Measurements from ENCODE around the gene XYLT1. TPM values are rescaled to one million over a fixed set of nuclear protein-coding genes. Genes with fewer than 3 reads are reported as not detected.

The XYLT1 gene
- total and polyA plus RNA-seq, 2 of the 8 experiments (the other 6 are each of a cell fraction or from before 2014, with no cell fraction given) = 6.6 to 25.4 TPM

GRCh38 chr16:17103216-17103615 lies 367.5 kb downstream of the XYLT1 start:
- H2AFZ ChIP-seq (ENCODE audit: low read length) = no peak overlapping the region
- no peak overlapping the region for H2BK5ac ChIP-seq (ENCODE audit: low read depth, low read length)
- H3K23me2 ChIP-seq (ENCODE audit: low read depth, low read length) = no peaks in the 10 kb centered on the region
- H2BK12ac ChIP-seq (ENCODE audit: low read depth, low read length) = no peak overlapping the region
- FAIRE-seq = no peak
- ChIA-PET CTCF (ENCODE audit: partially characterized antibody) (interaction anchor here (0.6 kb wide), 1 partner anchor 160 kb away, joined by 3 read pairs; no protein-coding TSS in a partner anchor), POLR2A (ENCODE audit: partially characterized antibody) (interaction anchor here (1.4 kb wide), 1 partner anchor 18 kb away, joined by 3 read pairs; no protein-coding TSS in a partner anchor)
- H3K14ac ChIP-seq (ENCODE audit: insufficient read length) = no peak overlapping the region
- no peak overlapping the region for H2AK5ac ChIP-seq (ENCODE audit: low read depth, low read length)
- H4K91ac ChIP-seq (replicated peaks; ENCODE audit: insufficient read length, low read length) = no peak overlapping the region
- no peak for DNase-seq (ENCODE audit: low read depth in 1 of 2, low spot score in 2 of 2)
- H4K8ac ChIP-seq (ENCODE audit: extremely low read depth, insufficient read depth, low read length) = no peak overlapping the region
- H4K20me1 ChIP-seq (replicated peaks in 1 of 2; ENCODE audit: control insufficient read depth in 1 of 2, insufficient read depth in 2 of 2, low read length in 2 of 2) = no peaks in the 10 kb centered on the region
- H3K79me2 ChIP-seq (ENCODE audit: control insufficient read depth in 1 of 2, insufficient read depth in 2 of 2, low read length in 2 of 2) = no peaks in the 10 kb centered on the region
- no peak overlapping the region for H3K18ac ChIP-seq (ENCODE audit: extremely low read depth, low read length)
- no peak overlapping the region for H3K4me2 ChIP-seq (ENCODE audit: insufficient read depth in 1 of 2, low read depth in 2 of 2, low read length in 2 of 2)
- no peak overlapping the region for H2BK15ac ChIP-seq (ENCODE audit: low read length)
- H3K79me1 ChIP-seq (ENCODE audit: low read depth, low read length) = no peaks in the 10 kb centered on the region
- no peak overlapping the region; a peak in 1 of 7 replicates for H3K9ac ChIP-seq (replicated peaks in 1 of 4; ENCODE audit: extremely low read depth in 1 of 4, low read depth in 3 of 4, low read length in 3 of 4)
- H3K4ac ChIP-seq (replicated peaks; ENCODE audit: insufficient read length, low read depth, low read length) = no peak overlapping the region
- no peak overlapping the region for H3K23ac ChIP-seq (ENCODE audit: insufficient read length)
- peaks cover 0 to 9% (median 6%) of the 10 kb centered on the region in 4 experiments; a peak in 6 of 7 replicates for H3K4me1 ChIP-seq (replicated peaks in 1 of 4; ENCODE audit: control insufficient read depth in 3 of 4, insufficient read depth in 4 of 4, low read length in 3 of 4)
- peaks cover 0 to 3% of the 10 kb centered on the region in 2 experiments; a peak in 1 of 4 replicates for H3K9me3 ChIP-seq (ENCODE audit: insufficient read depth in 2 of 2, low read depth in 1 of 2, low read length in 1 of 2)
- no peak overlapping the region for H2BK20ac ChIP-seq (ENCODE audit: low read length)
- H3K27ac ChIP-seq (ENCODE audit: low read depth, low read length) = no peak overlapping the region
- H3K36me3 ChIP-seq (ENCODE audit: control insufficient read depth in 2 of 4, insufficient read depth in 4 of 4, low read length in 3 of 4) = no peaks in the 10 kb centered on the region; a peak in 1 of 8 replicates
- H3K4me3 ChIP-seq (ENCODE audit: extremely low read depth in 1 of 4, insufficient read depth in 2 of 4, low read depth in 3 of 4, low read length in 4 of 4) = no peak overlapping the region
- TF ChIP-seq YY1 (IDR thresholded peaks at IDR 0.05; ENCODE audit: low read depth, low read length) (no peak), USF2 (IDR thresholded peaks at IDR 0.05; ENCODE audit: low read length) (no peak), NRF1 (IDR thresholded peaks at IDR 0.05; ENCODE audit: low read depth, low read length) (no peak), TAF1 (IDR thresholded peaks at IDR 0.05; ENCODE audit: low read depth, low read length) (no peak), ATF2 (IDR thresholded peaks at IDR 0.05; ENCODE audit: low read length) (no peak), TAF7 (optimal IDR thresholded peaks at IDR 0.05; ENCODE audit: borderline replicate concordance, low read depth, low read length) (no peak), HDAC2 (IDR thresholded peaks at IDR 0.05; ENCODE audit: borderline replicate concordance in 1 of 2, low read depth in 2 of 2, low read length in 2 of 2) (no peak), ZNF274 (IDR thresholded peaks at IDR 0.05; ENCODE audit: borderline replicate concordance, extremely low read depth, low read length) (no peak), HDAC6 (IDR thresholded peaks at IDR 0.05; ENCODE audit: low read depth, low read length) (no peak), TBP (IDR thresholded peaks at IDR 0.05; ENCODE audit: low read depth, low read length) (no peak)
- no peak overlapping the region for H3K56ac ChIP-seq (replicated peaks; ENCODE audit: insufficient read length, low read depth, low read length)
- WGBS, 2 experiments (ENCODE audit: extremely low coverage in 1 of 2, insufficient coverage in 1 of 2, insufficient read length in 1 of 2, insufficient replicate concordance in 2 of 2, low coverage in 1 of 2, low lambda C conversion rate in 2 of 2, missing lambda C conversion rate in 1 of 2) = 86% methylated on average over 3 of the region's 3 CpGs; no CpG with 5 or more reads in 1 of the 2 experiments
- H2BK120ac ChIP-seq (replicated peaks; ENCODE audit: low read depth, low read length) = no peak overlapping the region
- no peak overlapping the region for H4K5ac ChIP-seq (ENCODE audit: insufficient read length, low read depth, low read length)
- no peaks in the 10 kb centered on the region; a peak in 1 of 7 replicates for H3K27me3 ChIP-seq (replicated peaks in 1 of 4; ENCODE audit: control insufficient read depth in 3 of 4, extremely low read depth in 1 of 4, insufficient read depth in 3 of 4, low read length in 3 of 4)

Data from H1 (cell line).